Activated CD4-positive, alpha-beta T cell treated with anti-CD3 and anti-CD28 coated beads, Interleukin-2, Interleukin-6, amounts not matched to agents 100 ng/mL and 50 ng/mL, durations not matched to agents 16 hours and 8 hours (primary cell): ENCODE results near the gene NEMF.
"Not testable (repeated sequence)": the region's sequence is repeated elsewhere in the genome, so short reads cannot be mapped to it uniquely, and the experiment has no call there.

Experiments used
- DNase-seq: peaks from one replicate; pipeline ENCODE4 v3.0.0-alpha.2; 2020

NEMF gene, protein sequence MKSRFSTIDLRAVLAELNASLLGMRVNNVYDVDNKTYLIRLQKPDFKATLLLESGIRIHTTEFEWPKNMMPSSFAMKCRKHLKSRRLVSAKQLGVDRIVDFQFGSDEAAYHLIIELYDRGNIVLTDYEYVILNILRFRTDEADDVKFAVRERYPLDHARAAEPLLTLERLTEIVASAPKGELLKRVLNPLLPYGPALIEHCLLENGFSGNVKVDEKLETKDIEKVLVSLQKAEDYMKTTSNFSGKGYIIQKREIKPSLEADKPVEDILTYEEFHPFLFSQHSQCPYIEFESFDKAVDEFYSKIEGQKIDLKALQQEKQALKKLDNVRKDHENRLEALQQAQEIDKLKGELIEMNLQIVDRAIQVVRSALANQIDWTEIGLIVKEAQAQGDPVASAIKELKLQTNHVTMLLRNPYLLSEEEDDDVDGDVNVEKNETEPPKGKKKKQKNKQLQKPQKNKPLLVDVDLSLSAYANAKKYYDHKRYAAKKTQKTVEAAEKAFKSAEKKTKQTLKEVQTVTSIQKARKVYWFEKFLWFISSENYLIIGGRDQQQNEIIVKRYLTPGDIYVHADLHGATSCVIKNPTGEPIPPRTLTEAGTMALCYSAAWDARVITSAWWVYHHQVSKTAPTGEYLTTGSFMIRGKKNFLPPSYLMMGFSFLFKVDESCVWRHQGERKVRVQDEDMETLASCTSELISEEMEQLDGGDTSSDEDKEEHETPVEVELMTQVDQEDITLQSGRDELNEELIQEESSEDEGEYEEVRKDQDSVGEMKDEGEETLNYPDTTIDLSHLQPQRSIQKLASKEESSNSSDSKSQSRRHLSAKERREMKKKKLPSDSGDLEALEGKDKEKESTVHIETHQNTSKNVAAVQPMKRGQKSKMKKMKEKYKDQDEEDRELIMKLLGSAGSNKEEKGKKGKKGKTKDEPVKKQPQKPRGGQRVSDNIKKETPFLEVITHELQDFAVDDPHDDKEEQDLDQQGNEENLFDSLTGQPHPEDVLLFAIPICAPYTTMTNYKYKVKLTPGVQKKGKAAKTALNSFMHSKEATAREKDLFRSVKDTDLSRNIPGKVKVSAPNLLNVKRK

DNA sequence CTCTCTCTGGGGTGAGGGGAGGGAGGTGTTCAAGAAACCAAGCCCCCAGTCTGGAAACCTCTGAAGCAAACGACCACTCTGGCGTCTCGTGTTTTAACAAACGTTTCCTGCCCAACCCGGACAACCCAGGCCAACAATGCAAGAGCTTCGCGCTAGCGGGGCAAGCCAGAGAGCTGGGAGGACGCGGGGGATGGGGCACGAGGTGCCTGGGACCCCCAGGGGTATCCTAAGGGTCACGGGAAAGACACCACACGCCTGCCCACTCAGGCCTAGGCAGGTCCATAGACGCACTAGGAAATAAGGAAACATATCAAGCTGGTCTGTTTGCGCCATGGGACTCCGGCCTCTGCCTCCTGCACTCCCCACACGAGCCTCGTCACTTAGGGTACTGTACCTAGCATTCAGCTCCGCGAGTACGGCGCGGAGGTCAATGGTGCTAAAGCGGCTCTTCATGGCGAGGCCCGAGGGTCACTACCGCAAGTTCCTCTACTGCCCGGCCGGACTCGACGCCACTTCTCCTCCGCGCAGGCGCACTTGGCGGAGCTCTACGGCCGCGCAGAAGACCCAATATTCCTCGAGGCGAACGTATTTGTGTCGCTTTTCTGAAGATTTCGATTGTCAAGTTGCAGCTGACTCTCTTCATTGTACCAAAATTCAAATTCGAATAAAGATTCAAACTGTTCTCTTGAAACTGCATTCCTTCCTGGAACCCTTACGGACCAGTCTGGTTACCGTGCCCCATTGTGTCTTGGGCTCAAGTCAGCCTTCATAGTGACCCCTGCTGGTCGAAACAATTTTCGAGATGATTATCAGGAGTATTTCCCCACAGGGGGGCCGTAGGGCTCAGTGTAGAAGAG, at the start of gene NEMF:
Gene NEMF, minus strand, starts transcription at position 488 of the 857 bp plus-strand sequence. Its CDS starts 35 bp downstream, at position 453.
- peak; percentile 93 for DNase-seq

DNA sequence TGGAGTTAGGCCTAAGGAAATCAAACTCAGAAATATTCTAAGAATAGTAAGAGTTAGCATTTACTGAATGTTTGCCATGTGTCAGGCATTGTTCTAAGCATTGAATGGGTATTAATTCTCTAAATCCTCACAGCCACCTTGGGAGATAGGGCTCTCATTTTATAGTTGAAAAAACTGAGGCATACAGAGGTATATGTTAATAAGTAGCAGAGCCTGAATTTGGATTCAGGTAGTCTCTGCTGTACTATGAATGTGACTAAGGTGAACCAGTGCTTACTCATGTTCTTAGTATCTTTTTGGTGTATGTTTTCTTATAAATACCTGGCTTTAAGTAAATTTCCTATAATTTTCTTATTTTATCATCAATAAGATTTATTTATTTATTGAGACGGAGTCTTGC, 48.4 kb upstream of the NEMF start:
- DNase-seq = no peak

DNA sequence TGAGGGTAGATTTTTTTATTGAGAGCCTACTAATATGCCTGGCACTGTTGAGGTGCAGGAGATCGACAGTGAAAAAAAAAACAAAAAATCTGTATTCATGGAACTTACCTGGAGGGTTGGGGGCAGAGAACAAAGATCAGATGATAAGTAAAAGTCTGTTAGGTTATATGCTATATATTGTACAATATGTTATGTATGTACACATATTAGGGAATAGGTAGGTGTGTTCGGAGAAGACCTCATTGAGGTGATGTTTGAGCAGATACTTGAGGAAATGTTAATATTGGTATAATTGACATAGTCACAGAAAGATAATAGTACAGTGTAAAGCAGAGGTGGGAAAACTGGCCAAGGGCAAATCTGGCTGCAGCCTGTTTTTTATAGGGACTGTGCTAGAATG, 45.9 kb upstream of the NEMF start:
- no peak for DNase-seq

DNA sequence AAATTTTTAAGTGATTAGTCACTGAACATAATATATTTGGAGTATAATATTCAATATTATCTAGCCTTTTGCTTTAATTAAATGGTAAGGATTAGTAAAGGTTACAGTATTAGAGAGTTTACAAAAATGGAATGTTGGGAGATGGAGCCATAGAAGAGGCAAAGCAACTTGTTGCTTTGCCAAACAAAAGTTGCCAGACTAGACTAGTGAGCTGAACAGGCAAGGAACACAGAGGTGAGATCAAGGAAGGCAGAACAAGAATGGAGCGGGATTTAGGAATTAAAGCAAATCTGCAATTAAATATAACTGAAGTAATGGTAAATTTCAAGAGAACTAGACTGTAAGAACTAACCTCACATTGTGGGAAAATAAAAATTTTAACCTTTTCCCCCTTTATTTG, 45.4 kb upstream of the NEMF start:
- no peak for DNase-seq

DNA sequence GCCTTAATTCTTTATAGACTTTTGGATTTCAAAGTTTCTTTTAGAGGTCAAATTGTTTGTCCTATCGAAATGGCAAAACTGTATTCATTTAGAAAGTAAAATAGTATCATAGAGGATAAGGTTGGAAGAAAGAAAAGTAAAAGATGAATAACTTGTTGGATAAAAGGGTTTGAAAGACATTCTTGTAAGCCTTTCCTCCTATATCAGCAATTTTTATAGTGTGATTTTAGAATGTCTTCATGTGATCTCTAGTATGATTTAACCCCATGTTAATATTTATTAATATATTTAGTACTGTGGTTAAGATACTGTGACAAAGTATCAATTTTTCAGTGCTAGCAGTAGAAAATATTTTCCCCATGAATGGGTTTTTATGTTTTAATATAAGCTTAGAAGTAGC, 44.8 kb upstream of the NEMF start:
- DNase-seq = no peak

DNA sequence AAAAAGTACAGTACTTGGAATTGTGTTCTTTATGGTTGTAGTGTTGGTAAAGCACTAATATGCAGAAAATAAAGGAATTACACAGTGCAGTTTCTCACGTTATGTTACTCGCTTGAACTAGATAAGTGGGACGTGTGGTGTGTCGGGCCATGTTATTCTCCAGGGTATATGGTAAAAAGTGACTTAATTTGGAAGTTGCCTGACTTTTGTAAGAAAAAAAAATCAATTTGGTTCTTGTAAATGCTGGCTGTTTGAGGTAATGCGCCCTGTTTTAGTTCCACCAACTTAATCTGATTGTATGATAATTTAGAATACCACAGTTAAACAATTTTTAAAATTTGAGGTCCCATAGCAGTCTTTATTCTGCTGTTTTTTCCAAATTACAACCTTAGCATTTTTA, 44.4 kb upstream of the NEMF start:
- DNase-seq = no peak

DNA sequence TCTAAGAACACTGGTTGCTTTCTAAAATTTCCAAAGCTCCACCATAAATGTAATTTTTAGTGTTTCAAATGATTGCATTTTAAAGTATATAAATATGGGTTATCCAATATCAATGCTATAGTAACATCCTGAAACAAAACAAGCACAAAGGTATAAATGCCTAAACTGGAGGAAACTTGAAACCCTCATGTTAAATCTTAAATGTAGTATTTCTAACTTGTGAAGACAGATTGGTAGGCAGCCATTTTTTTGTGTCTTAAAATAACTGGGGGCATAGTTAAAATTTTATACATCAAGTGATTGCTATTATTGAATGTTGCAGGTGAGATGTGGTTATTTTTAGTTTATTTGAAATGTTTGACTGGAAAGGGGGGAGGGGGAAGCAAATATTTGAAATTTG, 43.7 kb upstream of the NEMF start:
- not testable (repeated sequence) for DNase-seq

DNA sequence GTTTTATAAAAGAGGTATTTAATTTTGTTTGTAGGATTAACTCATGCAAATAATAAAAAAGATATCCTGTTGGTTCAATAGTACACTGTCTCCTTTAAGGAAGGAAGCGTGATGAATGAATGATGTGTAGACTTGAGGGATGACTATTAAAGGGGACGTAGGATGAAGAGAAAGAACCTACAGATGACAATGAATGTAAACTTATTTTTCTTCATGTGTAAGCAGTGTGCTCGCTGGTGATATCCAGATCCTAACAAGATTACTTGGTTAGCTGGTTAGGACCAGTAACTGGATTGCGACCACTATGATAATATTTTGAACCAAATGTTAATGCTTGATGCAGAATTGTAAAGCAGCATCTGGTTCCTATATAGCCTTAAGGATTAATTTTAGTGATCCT, 42.9 kb upstream of the NEMF start:
- peak; percentile 38 for DNase-seq

DNA sequence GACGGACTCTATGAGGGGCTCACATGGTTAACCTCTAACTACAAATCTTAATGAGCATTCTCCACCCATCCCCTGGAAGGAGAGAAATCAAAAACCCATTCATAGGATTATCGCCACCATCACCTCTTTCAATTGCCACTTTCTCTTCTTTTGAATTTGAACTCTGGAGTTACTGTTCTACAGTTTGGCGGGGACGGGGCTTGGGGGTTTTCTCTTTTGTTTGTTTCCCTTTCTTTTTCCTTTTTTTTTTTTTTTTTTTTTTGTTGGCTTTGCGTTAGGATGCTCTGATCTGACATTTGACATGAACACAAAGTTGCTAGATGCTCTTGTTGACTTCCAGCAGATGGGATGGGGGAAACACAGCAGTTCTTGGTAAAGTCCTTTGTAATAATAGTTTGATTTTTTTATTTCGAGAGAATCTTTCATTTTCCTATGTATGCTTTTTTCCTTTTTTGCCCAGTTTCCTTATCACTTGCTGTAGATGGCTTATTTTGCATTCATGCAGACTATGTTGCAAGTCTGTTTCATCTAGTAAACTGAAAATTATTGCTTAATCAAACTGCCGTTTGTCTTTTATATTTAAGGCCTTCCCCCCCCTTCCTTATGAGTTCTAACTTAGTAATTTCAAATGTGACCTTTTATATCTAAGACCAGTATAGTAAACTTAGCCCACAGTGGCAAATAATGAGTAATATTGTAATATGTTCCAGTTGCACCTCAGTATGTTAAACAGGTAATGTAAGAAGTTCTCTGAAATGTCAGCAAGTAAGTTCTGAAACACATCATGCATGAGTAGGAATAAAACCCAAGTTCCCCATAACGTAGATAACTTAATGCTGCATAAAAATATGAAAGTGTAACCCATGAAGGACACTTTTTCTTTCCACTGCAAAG, 41.9 kb upstream of the NEMF start:
- DNase-seq = peak; percentile 56

DNA sequence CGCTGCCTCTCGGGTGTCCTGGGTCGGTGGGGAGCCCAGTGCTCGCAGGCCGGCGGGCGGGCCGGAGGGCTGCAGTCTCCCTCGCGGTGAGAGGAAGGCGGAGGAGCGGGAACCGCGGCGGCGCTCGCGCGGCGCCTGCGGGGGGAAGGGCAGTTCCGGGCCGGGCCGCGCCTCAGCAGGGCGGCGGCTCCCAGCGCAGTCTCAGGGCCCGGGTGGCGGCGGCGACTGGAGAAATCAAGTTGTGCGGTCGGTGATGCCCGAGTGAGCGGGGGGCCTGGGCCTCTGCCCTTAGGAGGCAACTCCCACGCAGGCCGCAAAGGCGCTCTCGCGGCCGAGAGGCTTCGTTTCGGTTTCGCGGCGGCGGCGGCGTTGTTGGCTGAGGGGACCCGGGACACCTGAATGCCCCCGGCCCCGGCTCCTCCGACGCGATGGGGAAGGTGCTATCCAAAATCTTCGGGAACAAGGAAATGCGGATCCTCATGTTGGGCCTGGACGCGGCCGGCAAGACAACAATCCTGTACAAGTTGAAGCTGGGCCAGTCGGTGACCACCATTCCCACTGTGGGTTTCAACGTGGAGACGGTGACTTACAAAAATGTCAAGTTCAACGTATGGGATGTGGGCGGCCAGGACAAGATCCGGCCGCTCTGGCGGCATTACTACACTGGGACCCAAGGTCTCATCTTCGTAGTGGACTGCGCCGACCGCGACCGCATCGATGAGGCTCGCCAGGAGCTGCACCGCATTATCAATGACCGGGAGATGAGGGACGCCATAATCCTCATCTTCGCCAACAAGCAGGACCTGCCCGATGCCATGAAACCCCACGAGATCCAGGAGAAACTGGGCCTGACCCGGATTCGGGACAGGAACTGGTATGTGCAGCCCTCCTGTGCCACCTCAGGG, 41.0 kb upstream of the NEMF start:
- DNase-seq = peak; percentile 84

DNA sequence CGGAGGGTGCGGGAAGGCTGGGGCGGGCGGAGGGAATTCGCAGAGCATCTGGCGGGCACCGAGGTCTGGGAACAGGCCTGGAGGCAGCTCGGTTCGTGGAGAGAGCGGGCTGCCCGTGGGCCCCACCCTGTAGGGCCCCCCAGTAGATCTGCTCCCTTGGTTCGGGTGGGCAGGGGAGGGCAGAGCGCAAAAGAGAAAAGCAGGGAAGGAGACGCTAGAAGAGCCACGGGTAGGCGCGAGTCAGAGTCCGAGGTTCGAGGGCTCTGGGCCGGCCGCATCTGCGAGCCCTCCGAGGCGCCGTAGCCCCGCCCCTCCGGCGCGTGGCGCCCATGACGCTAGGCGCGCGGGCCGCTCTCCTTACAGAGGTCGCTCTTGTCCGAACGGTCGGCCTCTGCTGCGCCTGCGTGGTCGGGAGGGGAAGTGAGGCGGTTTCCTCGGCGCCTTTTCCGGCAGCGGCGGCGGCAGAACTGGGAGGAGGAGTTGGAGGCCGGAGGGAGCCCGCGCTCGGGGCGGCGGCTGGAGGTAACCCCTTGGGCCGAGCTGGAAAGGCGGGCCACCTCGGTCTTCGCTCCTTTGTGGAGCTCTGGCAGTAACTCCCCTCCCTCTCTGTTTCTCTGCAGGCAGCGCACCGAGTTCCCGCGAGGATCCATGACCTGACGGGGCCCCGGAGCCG, 40.2 kb upstream of the NEMF start, which contains the start of gene ARF6:
Gene ARF6, plus strand, starts transcription at position 447 of the 673 bp plus-strand sequence. CDS start 655 bp downstream, outside the sequence.
- peak; percentile 99 for DNase-seq

DNA sequence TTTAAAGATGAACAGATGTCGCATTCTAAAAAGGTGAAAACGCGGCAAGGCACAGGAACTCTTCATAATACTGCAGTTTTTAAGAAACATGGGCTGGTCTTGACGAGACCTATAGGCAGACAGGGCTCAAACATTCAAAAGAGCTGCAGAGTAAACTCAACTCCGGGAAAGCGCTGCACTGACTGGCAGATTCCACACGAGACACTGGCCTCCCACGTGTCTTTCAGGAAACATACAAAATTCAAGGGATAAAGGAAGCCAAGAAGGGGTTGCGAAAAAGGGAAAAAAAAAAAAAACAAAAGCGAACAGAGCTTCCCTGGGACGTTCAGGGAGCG, 39.7 kb upstream of the NEMF start:
- DNase-seq = peak; percentile 71

DNA sequence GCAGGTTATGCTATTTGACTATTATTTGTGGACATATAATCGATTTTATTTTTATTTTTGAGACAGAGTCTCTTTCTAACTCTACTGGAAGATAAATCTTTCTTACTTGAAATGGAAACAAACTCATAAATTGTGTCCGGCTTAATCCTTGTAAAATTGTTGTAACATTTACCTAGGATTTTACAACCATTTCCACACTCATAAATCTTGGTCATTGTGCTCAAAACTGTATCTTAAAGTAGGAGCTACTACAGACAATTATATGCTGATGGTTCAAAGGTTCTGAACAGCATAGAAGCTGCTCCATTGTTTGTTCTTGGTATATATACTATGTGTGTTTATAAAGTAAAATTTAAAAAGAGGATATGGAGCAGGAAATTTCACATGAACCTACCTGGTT, 35.7 kb upstream of the NEMF start:
- no peak for DNase-seq

DNA sequence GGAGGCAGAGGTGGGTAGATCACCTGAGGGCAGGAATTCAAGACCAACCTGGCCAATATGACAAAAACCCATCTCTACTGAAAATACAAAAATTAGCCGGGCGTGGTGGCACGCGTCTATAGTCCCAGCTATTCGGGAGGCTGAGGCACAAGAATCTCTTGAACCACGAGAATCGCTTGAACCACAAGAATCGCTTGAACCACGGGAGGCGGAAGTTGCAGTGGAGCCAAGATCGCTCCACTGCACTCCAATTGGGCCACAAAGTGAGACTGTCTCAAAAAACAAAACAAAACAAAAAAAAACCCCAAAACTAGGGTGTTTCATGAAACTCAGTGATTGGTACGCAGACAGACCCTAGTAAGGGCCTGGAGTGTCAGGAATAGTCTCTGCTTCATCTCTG, 33.9 kb upstream of the NEMF start:
- no peak for DNase-seq

DNA sequence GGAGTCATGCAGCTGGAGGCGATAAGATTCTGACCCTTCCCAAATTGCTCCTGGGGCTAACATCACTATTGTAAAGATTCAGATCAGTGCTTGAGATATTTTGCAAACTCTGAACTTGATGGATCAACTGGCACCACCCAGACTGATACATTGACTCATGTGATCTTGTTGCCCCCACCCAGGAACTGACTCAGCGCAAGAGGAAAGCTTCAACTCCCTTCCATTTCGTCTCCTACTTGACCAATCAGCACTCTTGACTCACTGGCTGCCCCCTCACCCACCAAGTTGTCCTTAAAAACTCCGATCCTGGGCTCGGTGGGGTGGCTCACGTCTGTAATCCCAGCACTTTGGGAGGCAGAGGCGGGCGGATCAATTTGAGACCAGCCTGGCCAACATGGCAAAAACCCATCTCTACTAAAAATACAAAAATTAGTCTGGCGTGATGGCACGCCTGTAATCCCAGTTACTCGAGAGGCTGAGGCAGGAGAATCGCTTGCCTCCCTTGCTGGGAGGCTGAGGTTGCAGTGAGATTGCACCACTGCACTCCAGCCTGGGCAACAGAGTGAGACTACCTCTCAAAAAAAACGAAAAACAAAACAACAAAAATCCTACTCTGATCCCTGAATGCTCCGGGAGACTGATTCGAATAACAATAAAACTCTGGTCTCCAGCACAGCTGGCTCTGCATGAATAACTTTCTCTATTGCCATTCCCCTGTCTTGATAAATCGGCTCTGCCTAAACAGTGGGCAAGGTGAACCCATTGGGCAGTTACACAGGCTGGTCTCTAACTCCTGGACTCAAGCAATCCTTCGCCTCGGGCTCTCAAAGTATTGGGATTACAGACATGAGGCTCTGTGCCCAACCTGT, 30.5 kb upstream of the NEMF start:
- no peak for DNase-seq

DNA sequence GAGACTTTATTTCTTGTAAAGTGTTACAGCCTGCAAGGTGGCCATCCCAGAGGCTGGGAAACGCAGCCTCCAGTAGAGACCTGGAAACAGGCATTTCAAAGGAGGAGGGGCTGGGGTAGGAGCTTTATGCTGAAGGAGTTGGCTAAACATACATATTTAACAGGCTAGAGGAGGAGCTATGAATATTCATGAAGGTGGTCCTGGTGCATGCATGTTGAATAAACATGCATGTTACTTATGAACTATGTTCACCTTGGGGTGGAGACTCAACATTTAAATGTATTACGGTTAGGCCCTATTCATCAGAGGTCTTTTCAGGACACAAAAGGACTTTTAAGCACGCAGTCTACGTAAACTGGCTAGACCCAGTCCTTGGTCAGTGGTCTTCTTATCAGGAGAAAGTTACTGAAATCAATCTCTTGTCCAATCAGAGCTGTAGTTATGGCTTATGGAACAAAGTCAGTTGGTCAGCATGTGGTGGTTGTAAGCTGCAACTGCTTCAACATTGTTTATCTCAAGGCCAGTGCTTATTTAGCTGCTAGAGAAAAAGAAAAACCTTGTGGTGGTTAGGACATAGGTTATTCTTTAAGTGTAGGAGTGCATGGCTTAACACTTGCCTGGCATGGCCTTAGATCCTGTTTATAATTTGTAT, 28.9 kb upstream of the NEMF start:
- DNase-seq = no peak

DNA sequence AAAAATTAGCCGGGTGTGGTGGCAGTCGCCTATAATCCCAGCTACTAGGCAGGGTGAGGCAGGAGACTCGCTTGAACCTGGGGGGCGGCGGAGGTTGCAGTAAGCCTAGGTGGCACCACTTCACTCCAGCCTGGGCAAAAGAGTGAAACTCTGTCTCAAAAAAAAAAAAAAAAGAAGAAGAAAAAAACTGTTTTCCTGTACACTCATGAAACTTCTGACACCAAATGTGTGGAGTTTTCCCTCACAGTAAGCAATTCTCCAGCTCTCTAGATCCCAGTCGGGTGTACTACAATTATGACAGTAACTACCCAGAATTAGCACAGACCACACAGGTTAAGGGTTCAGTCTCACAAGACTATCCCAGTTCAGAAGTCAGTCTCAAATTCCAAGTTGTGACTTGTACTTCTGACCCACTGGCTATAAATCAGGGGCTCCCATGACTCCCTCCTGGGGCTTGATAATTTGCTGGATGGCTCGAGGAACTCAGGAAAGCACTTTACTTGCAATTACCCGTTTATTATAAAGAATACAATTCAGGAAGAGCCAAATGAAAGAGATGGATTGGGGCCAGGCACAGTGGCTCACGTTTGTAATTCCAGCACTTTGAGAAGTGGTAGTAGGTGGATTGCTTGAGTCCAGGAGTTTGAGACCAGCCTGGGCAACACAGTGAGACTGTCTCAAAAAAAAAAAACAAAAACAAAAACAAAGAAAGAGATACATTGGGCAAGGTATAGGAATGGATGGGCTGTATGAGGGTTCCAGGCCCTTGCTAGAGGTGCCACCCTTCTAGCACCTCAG, 27.9 kb upstream of the NEMF start:
- DNase-seq = peak; percentile 20
